Liver (tissue), 9 donors: ENCODE results near the gene NUDT16L1. TPM values are rescaled to one million over a fixed set of nuclear protein-coding genes. Genes with fewer than 3 reads are reported as not detected.

Experiments
- DNase-seq: peaks from one replicate; pipeline ENCODE4 v3.0.0-alpha.2; 2017; ENCODE audit warnings: low spot score
- H3K27ac ChIP-seq, 2 donors: one replicate each; pipeline ENCODE4 v1.7.0; 2013; ENCODE audit warnings: inconsistent platforms in 2 of 2, low read length in 2 of 2, control low read depth in 1 of 2, low read depth in 1 of 2, mild to moderate bottlenecking in 1 of 2
- H3K27me3 ChIP-seq, 4 donors: one replicate each; pipeline versions ENCODE4 v1.6.1 to v1.7.0; 2013; ENCODE audit warnings: low read length in 3 of 4, inconsistent platforms in 1 of 4, mild to moderate bottlenecking in 1 of 4, moderate library complexity in 1 of 4; ENCODE audit not compliant: control insufficient read depth in 4 of 4, insufficient read depth in 4 of 4
- H3K36me3 ChIP-seq, 4 donors: one replicate each; pipeline versions ENCODE4 v1.6.1 to v1.7.0; 2013; ENCODE audit warnings: low read length in 3 of 4, mild to moderate bottlenecking in 3 of 4, low read depth in 1 of 4, moderate library complexity in 1 of 4; ENCODE audit not compliant: control insufficient read depth in 4 of 4, insufficient read depth in 3 of 4
- H3K4me1 ChIP-seq, 4 donors: one replicate each; pipeline versions ENCODE4 v1.6.1 to v1.7.0; 2013; ENCODE audit warnings: low read length in 3 of 4, mild to moderate bottlenecking in 3 of 4, moderate library complexity in 1 of 4; ENCODE audit not compliant: control insufficient read depth in 4 of 4, insufficient read depth in 4 of 4
- H3K4me3 ChIP-seq, 3 donors: one replicate each; pipeline versions ENCODE4 v1.6.1 to v1.7.0; 2013; ENCODE audit warnings: low read length in 3 of 3, control low read depth in 1 of 3, low read depth in 1 of 3, mild to moderate bottlenecking in 1 of 3
- H3K9ac ChIP-seq, 2 donors: one replicate each; pipeline ENCODE4 v1.7.0; 2013; ENCODE audit warnings: low read length in 2 of 2, mild to moderate bottlenecking in 2 of 2, moderate library complexity in 2 of 2, control low read depth in 1 of 2, low read depth in 1 of 2
- H3K9me3 ChIP-seq, 4 donors: one replicate each; pipeline versions ENCODE4 v1.6.1 to v1.7.0; 2013; ENCODE audit warnings: low read length in 3 of 4; ENCODE audit not compliant: control insufficient read depth in 4 of 4
- EGR1 ChIP-seq, 2 donors: IDR thresholded peaks; 2 replicates each; pipeline ENCODE4 v1.6.1; 2016 to 2018; ENCODE audit warnings: antibody characterized with exemption in 2 of 2, low read depth in 2 of 2
- FOXA1 ChIP-seq: IDR thresholded peaks from 2 replicates; pipeline ENCODE4 v1.6.1; 2016; ENCODE audit warnings: antibody characterized with exemption
- FOXA2 ChIP-seq: IDR thresholded peaks from 2 replicates; pipeline ENCODE4 v1.6.1; 2016; ENCODE audit warnings: antibody characterized with exemption
- GABPA ChIP-seq, 2 donors: IDR thresholded peaks in 1 of 2; conservative IDR thresholded peaks in 1 of 2; 2 replicates each; pipeline ENCODE4 v1.6.1; 2016; ENCODE audit warnings: antibody characterized with exemption in 2 of 2, mild to moderate bottlenecking in 1 of 2, moderate library complexity in 1 of 2
- HNF4A ChIP-seq, 2 donors: conservative IDR thresholded peaks; 2 replicates each; pipeline ENCODE4 v1.6.1; 2016; ENCODE audit warnings: antibody characterized with exemption in 2 of 2, mild to moderate bottlenecking in 2 of 2
- JUND ChIP-seq, 2 donors: IDR thresholded peaks; 2 replicates each; pipeline ENCODE4 v1.6.1; 2016; ENCODE audit warnings: antibody characterized with exemption in 2 of 2
- NR2F2 ChIP-seq: IDR thresholded peaks from 2 replicates; pipeline ENCODE4 v1.6.1; 2016; ENCODE audit warnings: antibody characterized with exemption
- RAD21 ChIP-seq, 2 donors: IDR thresholded peaks; 2 replicates each; pipeline ENCODE4 v1.6.1; 2016; ENCODE audit warnings: antibody characterized with exemption in 2 of 2, mild to moderate bottlenecking in 2 of 2
- RXRA ChIP-seq, 2 donors: IDR thresholded peaks; 2 replicates each; pipeline ENCODE4 v1.6.1; 2017 to 2018; ENCODE audit warnings: antibody characterized with exemption in 2 of 2, mild to moderate bottlenecking in 1 of 2
- SP1 ChIP-seq: IDR thresholded peaks from 2 replicates; pipeline ENCODE4 v1.6.1; 2018; ENCODE audit warnings: antibody characterized with exemption, mild to moderate bottlenecking
- TAF1 ChIP-seq: conservative IDR thresholded peaks from 2 replicates; pipeline ENCODE4 v1.6.1; 2016; ENCODE audit warnings: antibody characterized with exemption, mild to moderate bottlenecking
- YY1 ChIP-seq: IDR thresholded peaks from 2 replicates; pipeline ENCODE4 v1.6.1; 2016; ENCODE audit warnings: antibody characterized with exemption, mild to moderate bottlenecking
- WGBS: extraction: QIAGEN DNeasy Blood & Tissue Kit; methylation state at CpG from one replicate; pipeline ENCODE4 v1.1.7; 2013; 5-methylcytosine and 5-hydroxymethylcytosine counted together
- polyA plus RNA-seq, 2 donors: library from polyadenylated mRNA; stranded (reverse) in 1 of 2; unstranded in 1 of 2; fragments of 200-250 nt in 1 of 2; fragments of >200 nt in 1 of 2; fragmentation: Nextera tagmentation in 1 of 2; extraction: Ambion mirVana in 1 of 2; gene quantifications; one replicate each; pipeline versions ENCODE4 v1.2.1 to v1.2.3, GENCODE V29; 2013 to 2015
- total RNA-seq, 2 donors: library from RNA; depleted of rRNA; stranded (reverse); fragments of >200 nt; gene quantifications; one replicate each; pipeline ENCODE4 v1.2.3, GENCODE V29; 2014
- TF ChIP-seq, protein P1 (sequence below): IDR thresholded peaks from 2 replicates; pipeline ENCODE4 v1.6.1; 2016; ENCODE audit warnings: antibody characterized with exemption
- TF ChIP-seq, protein P2 (sequence below): fragments of 150-350 bp; IDR thresholded peaks from 2 replicates; pipeline ENCODE4 v1.5.1; 2017; ENCODE audit warnings: improper control_type of control experiment, low read depth, low read length; ENCODE audit not compliant: missing input control
- TF ChIP-seq, protein P3 (sequence below): IDR thresholded peaks from 2 replicates; pipeline ENCODE4 v1.6.1; 2016; ENCODE audit warnings: antibody characterized with exemption
- TF ChIP-seq, protein P4 (sequence below): IDR thresholded peaks from 2 replicates; pipeline ENCODE4 v1.6.1; 2016; ENCODE audit warnings: antibody characterized with exemption
- donor health status: healthy.
- donor health status: healthy.
- donor health status: healthy.
- donor health status: healthy.
- donor health status: healthy.

The NUDT16L1 gene
- total and polyA plus RNA-seq, 4 donors = 22.4 to 43.4 (median 36.3) TPM

GRCh38 chr16:4704913-4705312, 11.6 kb downstream of the NUDT16L1 start (continued):
- TF ChIP-seq, protein P1, sequence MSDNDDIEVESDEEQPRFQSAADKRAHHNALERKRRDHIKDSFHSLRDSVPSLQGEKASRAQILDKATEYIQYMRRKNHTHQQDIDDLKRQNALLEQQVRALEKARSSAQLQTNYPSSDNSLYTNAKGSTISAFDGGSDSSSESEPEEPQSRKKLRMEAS = no peak
- no peak for TF ChIP-seq TAF1
- no peak for TF ChIP-seq SP1

GRCh38 chr16:4706871-4707270, 13.5 kb downstream of the NUDT16L1 start:
- Histone ChIP-seq H3K9ac (no peak overlapping the region), H3K4me3 (no peak overlapping the region), H3K36me3 (peaks cover 6 to 35% (median 18%) of the 10 kb centered on the region in 4 donors), H3K27ac (no peak overlapping the region), H3K4me1 (peaks cover 0 to 14% (median 7%) of the 10 kb centered on the region in 4 donors), H3K9me3 (no peaks in the 10 kb centered on the region), H3K27me3 (no peaks in the 10 kb centered on the region)
- no peak for DNase-seq
- TF ChIP-seq, protein P2, sequence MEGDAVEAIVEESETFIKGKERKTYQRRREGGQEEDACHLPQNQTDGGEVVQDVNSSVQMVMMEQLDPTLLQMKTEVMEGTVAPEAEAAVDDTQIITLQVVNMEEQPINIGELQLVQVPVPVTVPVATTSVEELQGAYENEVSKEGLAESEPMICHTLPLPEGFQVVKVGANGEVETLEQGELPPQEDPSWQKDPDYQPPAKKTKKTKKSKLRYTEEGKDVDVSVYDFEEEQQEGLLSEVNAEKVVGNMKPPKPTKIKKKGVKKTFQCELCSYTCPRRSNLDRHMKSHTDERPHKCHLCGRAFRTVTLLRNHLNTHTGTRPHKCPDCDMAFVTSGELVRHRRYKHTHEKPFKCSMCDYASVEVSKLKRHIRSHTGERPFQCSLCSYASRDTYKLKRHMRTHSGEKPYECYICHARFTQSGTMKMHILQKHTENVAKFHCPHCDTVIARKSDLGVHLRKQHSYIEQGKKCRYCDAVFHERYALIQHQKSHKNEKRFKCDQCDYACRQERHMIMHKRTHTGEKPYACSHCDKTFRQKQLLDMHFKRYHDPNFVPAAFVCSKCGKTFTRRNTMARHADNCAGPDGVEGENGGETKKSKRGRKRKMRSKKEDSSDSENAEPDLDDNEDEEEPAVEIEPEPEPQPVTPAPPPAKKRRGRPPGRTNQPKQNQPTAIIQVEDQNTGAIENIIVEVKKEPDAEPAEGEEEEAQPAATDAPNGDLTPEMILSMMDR = no peak
- TF ChIP-seq RAD21 (IDR thresholded peaks at IDR 0.05) (no peak), NR2F2 (no peak), HNF4A (conservative IDR thresholded peaks at IDR 0.05) (no peak), YY1 (no peak), FOXA2 (no peak)
- TF ChIP-seq, protein P3, sequence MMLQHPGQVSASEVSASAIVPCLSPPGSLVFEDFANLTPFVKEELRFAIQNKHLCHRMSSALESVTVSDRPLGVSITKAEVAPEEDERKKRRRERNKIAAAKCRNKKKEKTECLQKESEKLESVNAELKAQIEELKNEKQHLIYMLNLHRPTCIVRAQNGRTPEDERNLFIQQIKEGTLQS = no peak
- TF ChIP-seq, protein P4, sequence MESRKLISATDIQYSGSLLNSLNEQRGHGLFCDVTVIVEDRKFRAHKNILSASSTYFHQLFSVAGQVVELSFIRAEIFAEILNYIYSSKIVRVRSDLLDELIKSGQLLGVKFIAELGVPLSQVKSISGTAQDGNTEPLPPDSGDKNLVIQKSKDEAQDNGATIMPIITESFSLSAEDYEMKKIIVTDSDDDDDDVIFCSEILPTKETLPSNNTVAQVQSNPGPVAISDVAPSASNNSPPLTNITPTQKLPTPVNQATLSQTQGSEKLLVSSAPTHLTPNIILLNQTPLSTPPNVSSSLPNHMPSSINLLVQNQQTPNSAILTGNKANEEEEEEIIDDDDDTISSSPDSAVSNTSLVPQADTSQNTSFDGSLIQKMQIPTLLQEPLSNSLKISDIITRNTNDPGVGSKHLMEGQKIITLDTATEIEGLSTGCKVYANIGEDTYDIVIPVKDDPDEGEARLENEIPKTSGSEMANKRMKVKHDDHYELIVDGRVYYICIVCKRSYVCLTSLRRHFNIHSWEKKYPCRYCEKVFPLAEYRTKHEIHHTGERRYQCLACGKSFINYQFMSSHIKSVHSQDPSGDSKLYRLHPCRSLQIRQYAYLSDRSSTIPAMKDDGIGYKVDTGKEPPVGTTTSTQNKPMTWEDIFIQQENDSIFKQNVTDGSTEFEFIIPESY = no peak
- WGBS = 97% methylated on average over 7 of the region's 7 CpGs

- Histone ChIP-seq H3K36me3 (peaks cover 4 to 43% (median 26%) of the 10 kb centered on the region in 4 donors), H3K27me3 (no peaks in the 10 kb centered on the region), H3K9ac (no peak overlapping the region), H3K4me3 (no peak overlapping the region), H3K27ac (no peak overlapping the region), H3K9me3 (no peaks in the 10 kb centered on the region), H3K4me1 (no peaks in the 10 kb centered on the region)
- TF ChIP-seq, protein P3 = no peak
- TF ChIP-seq, protein P2 = no peak
- TF ChIP-seq EGR1 (IDR thresholded peaks at IDR 0.05; ENCODE audit: low read depth in 2 of 2) = no peak
- TF ChIP-seq RXRA (IDR thresholded peaks at IDR 0.05) = no peak
- no peak for TF ChIP-seq FOXA2
- no peak for TF ChIP-seq GABPA (IDR thresholded peaks at IDR 0.05 in 1 of 2, conservative IDR thresholded peaks at IDR 0.05 in 1 of 2)
- no peak for TF ChIP-seq JUND (IDR thresholded peaks at IDR 0.05)
- no peak for TF ChIP-seq FOXA1
- no peak for TF ChIP-seq TAF1
- WGBS = 97% methylated on average over 4 of the region's 4 CpGs
- DNase-seq = no peak
Observed at GRCh38 chr16:4709481-4709880, 16.1 kb downstream of the NUDT16L1 start.
